Astrocyte (in vitro differentiated cells and primary cell): Measurements from ENCODE around the gene GNAI2. TPM values are rescaled to one million over a fixed set of nuclear protein-coding genes. Genes with fewer than 3 reads are reported as not detected.
"Not testable (repeated sequence)": the region's sequence is repeated elsewhere in the genome, so short reads cannot be mapped to it uniquely, and the experiment has no call there.

Source experiments
- DNase-seq: peaks from one replicate; pipeline ENCODE4 v3.0.0-alpha.2; 2010; ENCODE audit warnings: low read depth
- FAIRE-seq: peaks from 2 replicates; lab custom pipeline; 2011; peaks lifted over from hg19 to GRCh38; lab: Jason Lieb, UNC
- H2AFZ ChIP-seq: 2 replicates; pipeline ENCODE4 v1.6.0; 2012; ENCODE audit warnings: low read depth, low read length, inconsistent platforms
- H3K27ac ChIP-seq: 2 replicates; pipeline ENCODE4 v1.5.1; 2011; ENCODE audit warnings: low read depth, low read length, inconsistent platforms
- H3K27me3 ChIP-seq: 2 replicates; pipeline ENCODE4 v1.6.0; 2011; ENCODE audit warnings: low read length, inconsistent platforms; ENCODE audit not compliant: insufficient read depth
- H3K36me3 ChIP-seq: 2 replicates; pipeline ENCODE4 v1.5.1; 2011; ENCODE audit warnings: low read length, inconsistent platforms; ENCODE audit not compliant: insufficient read depth
- H3K4me1 ChIP-seq: 2 replicates; pipeline ENCODE4 v1.5.1; 2011; ENCODE audit warnings: low read length, inconsistent platforms; ENCODE audit not compliant: insufficient read depth
- H3K4me2 ChIP-seq: 2 replicates; pipeline ENCODE4 v1.6.0; 2012; ENCODE audit warnings: low read length, inconsistent platforms
- H3K4me3 ChIP-seq: 2 replicates; pipeline ENCODE4 v1.5.1; 2011; ENCODE audit warnings: low read depth, mild to moderate bottlenecking, low read length, inconsistent platforms; ENCODE audit not compliant: insufficient read depth
- H3K79me2 ChIP-seq: 2 replicates; pipeline ENCODE4 v1.6.0; 2012; ENCODE audit warnings: mild to moderate bottlenecking, low read length, inconsistent platforms; ENCODE audit not compliant: insufficient read depth
- H3K9ac ChIP-seq: 2 replicates; pipeline ENCODE4 v1.6.0; 2012; ENCODE audit warnings: mild to moderate bottlenecking, low read length, inconsistent platforms
- H3K9me3 ChIP-seq: 2 replicates; pipeline ENCODE4 v1.5.1; 2012; ENCODE audit warnings: low read depth, mild to moderate bottlenecking, low read length, inconsistent platforms; ENCODE audit not compliant: insufficient read depth
- H4K20me1 ChIP-seq: 2 replicates; pipeline ENCODE4 v1.6.0; 2012; ENCODE audit warnings: low read length, inconsistent platforms; ENCODE audit not compliant: insufficient read depth
- H3K27ac Mint-ChIP-seq: one replicate; pipeline ENCODE4 v1.8.0; 2021; ENCODE audit warnings: mild to moderate bottlenecking, mixed read lengths; ENCODE audit not compliant: unreplicated experiment
- H3K27me3 Mint-ChIP-seq: one replicate; pipeline ENCODE4 v1.8.0; 2021; ENCODE audit warnings: low read depth, mixed read lengths; ENCODE audit not compliant: unreplicated experiment
- H3K36me3 Mint-ChIP-seq: one replicate; pipeline ENCODE4 v1.8.0; 2021; ENCODE audit warnings: low read depth, mixed read lengths; ENCODE audit not compliant: unreplicated experiment
- H3K4me1 Mint-ChIP-seq: one replicate; pipeline ENCODE4 v1.8.0; 2021; ENCODE audit warnings: low read depth, mixed read lengths; ENCODE audit not compliant: unreplicated experiment
- H3K4me3 Mint-ChIP-seq: one replicate; pipeline ENCODE4 v1.8.0; 2021; ENCODE audit warnings: mild to moderate bottlenecking, moderate library complexity, mixed read lengths; ENCODE audit not compliant: unreplicated experiment
- H3K9me3 Mint-ChIP-seq: one replicate; pipeline ENCODE4 v1.8.0; 2021; ENCODE audit warnings: mild to moderate bottlenecking, mixed read lengths; ENCODE audit not compliant: unreplicated experiment
- CTCF ChIP-seq: IDR thresholded peaks from 2 replicates; pipeline ENCODE4 v1.5.1; 2011; ENCODE audit warnings: low read depth, mild to moderate bottlenecking, inconsistent platforms, low read length, moderate library complexity; ENCODE audit not compliant: insufficient read depth
- EZH2 ChIP-seq: IDR thresholded peaks from 2 replicates; pipeline ENCODE4 v1.6.1; 2012; ENCODE audit warnings: mild to moderate bottlenecking, low read length, inconsistent platforms; ENCODE audit not compliant: insufficient read depth
- total RNA-seq: library from RNA; stranded (reverse); gene quantifications from 2 replicates; pipeline ENCODE4 v1.2.1, GENCODE V29; 2021

Gene GNAI2
- total RNA-seq, 1 donor from 2014 or later, result 381 TPM

- H3K36me3 Mint-ChIP-seq, result peaks cover 9% of the 10 kb centered on the region
- Histone ChIP-seq H2AFZ (no peak overlapping the region), H4K20me1 (peaks cover 15% of the 10 kb centered on the region), H3K9me3 (no peaks in the 10 kb centered on the region), H3K4me3 (peak overlapping the region; percentile 55), H3K36me3 (peaks cover 20% of the 10 kb centered on the region), H3K27ac (peak overlapping the region; percentile 93), H3K4me2 (peak overlapping the region; percentile 82), H3K9ac (peak overlapping the region; percentile 92), H3K27me3 (no peaks in the 10 kb centered on the region), H3K4me1 (peaks cover 33% of the 10 kb centered on the region), H3K79me2 (peaks cover 14% of the 10 kb centered on the region)
- no peaks in the 10 kb centered on the region for H3K27me3 Mint-ChIP-seq
- FAIRE-seq, result no peak
- H3K4me1 Mint-ChIP-seq, result peaks cover 25% of the 10 kb centered on the region
- H3K27ac Mint-ChIP-seq, result peak overlapping the region; percentile 83
- no peak for DNase-seq
- no peaks in the 10 kb centered on the region for H3K9me3 Mint-ChIP-seq
- peak overlapping the region; percentile 12 for H3K4me3 Mint-ChIP-seq
- TF ChIP-seq EZH2, result no peak
- TF ChIP-seq CTCF, result no peak
Measured at GRCh38 chr3:50260942-50261441, 25.0 kb downstream of the GNAI2 start.

GRCh38 chr3:50261505-50261904 lies 25.5 kb downstream of the GNAI2 start:
- DNase-seq, result no peak
- Histone ChIP-seq H4K20me1 (peaks cover 11% of the 10 kb centered on the region), H3K4me2 (peak overlapping the region; percentile 82), H3K79me2 (peaks cover 9% of the 10 kb centered on the region), H3K27me3 (no peaks in the 10 kb centered on the region), H3K4me3 (no peak overlapping the region), H3K27ac (no peak overlapping the region), H3K9me3 (no peaks in the 10 kb centered on the region), H3K36me3 (peaks cover 16% of the 10 kb centered on the region), H3K9ac (peak overlapping the region; percentile 92), H3K4me1 (peaks cover 33% of the 10 kb centered on the region), H2AFZ (no peak overlapping the region)
- no peak for FAIRE-seq
- no peak for TF ChIP-seq CTCF
- TF ChIP-seq EZH2, result no peak
- H3K27me3 Mint-ChIP-seq, result no peaks in the 10 kb centered on the region
- peaks cover 9% of the 10 kb centered on the region for H3K36me3 Mint-ChIP-seq
- no peaks in the 10 kb centered on the region for H3K9me3 Mint-ChIP-seq
- H3K4me3 Mint-ChIP-seq, result no peak overlapping the region
- H3K27ac Mint-ChIP-seq, result peak overlapping the region; percentile 83
- H3K4me1 Mint-ChIP-seq, result peaks cover 25% of the 10 kb centered on the region

GRCh38 chr3:50262200-50262599 lies 26.2 kb downstream of the GNAI2 start:
- peaks cover 38% of the 10 kb centered on the region for H3K4me1 ChIP-seq

More at GRCh38 chr3:50262200-50262599, 26.2 kb downstream of the GNAI2 start:
- FAIRE-seq, H3K9ac ChIP-seq, H3K4me3 Mint-ChIP-seq, H3K4me3 ChIP-seq, DNase-seq, H4K20me1 ChIP-seq, H3K27me3 Mint-ChIP-seq, H2AFZ ChIP-seq, H3K36me3 Mint-ChIP-seq, H3K79me2 ChIP-seq, H3K27ac ChIP-seq, H3K36me3 ChIP-seq, H3K9me3 ChIP-seq, H3K27me3 ChIP-seq, H3K9me3 Mint-ChIP-seq, H3K4me2 ChIP-seq: not testable (repeated sequence)
- Mint-ChIP-seq H3K4me1 (peaks cover 25% of the 10 kb centered on the region), H3K27ac (peak overlapping the region; percentile 41)
